ENCODE results near the gene SUPT4H1. TPM values are rescaled to one million over a fixed set of nuclear protein-coding genes. Genes with fewer than 3 reads are reported as not detected.

Gene SUPT4H1
- total and polyA plus RNA-seq, 9 of the 15 experiments (the other 6 are each of a cell fraction or from before 2014, with no cell fraction given), result 62.1 to 320 (median 117) TPM

DNA sequence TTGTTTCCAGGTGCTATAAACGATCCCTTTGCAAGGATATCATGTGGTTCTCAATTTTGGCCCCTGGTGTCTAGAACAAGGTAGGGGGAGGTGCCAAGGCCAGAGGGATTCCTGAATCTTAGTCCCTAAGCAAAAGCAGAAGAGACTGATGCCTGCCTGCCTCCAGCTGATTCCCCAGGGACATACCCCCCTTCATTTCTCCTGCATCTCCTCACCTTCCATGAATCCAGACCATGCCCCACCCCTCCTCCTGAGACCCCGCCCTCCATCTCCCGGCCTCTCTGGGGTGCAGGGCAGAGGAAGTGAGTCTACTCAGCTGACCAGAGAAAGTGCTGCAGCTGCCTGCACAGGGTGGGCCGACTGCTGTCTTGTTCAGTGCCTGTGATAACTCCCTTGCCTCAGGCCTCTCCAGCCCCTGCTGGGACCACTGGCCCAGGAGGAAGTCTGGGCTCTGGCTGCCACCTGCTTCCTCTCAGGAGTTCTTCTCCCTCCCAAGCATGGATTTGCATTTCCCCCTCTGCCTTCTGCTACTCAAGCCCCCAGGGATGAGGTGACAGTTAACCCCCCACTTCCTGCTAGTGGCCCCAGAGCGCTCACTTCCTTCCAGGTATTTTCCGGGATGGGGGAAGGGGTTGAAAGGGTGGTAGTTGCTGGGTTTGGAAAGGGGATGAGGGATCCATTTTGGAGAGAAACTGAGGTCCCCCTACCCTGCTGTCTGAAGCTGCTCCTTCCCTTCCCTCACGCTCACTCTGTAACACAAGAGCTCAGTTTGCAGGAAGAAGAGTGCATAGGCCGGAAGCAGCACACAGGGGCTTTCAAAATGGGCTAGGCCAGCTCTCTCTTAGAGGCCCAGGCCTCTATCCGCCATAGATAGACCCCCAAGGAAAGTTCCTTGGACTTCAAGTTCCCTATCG, 12.9 kb downstream of the SUPT4H1 start (continued):
- TF ChIP-seq, protein P1, sequence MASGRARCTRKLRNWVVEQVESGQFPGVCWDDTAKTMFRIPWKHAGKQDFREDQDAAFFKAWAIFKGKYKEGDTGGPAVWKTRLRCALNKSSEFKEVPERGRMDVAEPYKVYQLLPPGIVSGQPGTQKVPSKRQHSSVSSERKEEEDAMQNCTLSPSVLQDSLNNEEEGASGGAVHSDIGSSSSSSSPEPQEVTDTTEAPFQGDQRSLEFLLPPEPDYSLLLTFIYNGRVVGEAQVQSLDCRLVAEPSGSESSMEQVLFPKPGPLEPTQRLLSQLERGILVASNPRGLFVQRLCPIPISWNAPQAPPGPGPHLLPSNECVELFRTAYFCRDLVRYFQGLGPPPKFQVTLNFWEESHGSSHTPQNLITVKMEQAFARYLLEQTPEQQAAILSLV (tag; IDR thresholded peaks at IDR 0.05), result no peak
- peak; percentile 55 for TF ChIP-seq ETV5 (CRISPR knock-in tag; IDR thresholded peaks at IDR 0.05; ENCODE audit: low read depth)
- TF ChIP-seq TBL1XR1 (IDR thresholded peaks at IDR 0.05; ENCODE audit: low read length in 2 of 2), result peak in 1 of 2 experiments; percentile 26; a peak in 1 of 4 replicates
- TF ChIP-seq JUND (IDR thresholded peaks at IDR 0.05; ENCODE audit: borderline replicate concordance, low read depth, low read length), result no peak
- peak; percentile 28; the same call in 2 of the 3 replicates for TF ChIP-seq JUND (tag; IDR thresholded peaks at IDR 0.05; ENCODE audit: borderline replicate concordance, low read depth, low read length)
- TF ChIP-seq GATAD2B (IDR thresholded peaks at IDR 0.05; ENCODE audit: borderline replicate concordance), result no peak
- TF ChIP-seq ZKSCAN1 (IDR thresholded peaks at IDR 0.05; ENCODE audit: low read depth, low read length), result 0 out of 2 replicates have a peak, but pooled peaks have one; percentile 65
- no peak for TF ChIP-seq FOXJ2 (tag; IDR thresholded peaks at IDR 0.05)
- TF ChIP-seq, protein P2, sequence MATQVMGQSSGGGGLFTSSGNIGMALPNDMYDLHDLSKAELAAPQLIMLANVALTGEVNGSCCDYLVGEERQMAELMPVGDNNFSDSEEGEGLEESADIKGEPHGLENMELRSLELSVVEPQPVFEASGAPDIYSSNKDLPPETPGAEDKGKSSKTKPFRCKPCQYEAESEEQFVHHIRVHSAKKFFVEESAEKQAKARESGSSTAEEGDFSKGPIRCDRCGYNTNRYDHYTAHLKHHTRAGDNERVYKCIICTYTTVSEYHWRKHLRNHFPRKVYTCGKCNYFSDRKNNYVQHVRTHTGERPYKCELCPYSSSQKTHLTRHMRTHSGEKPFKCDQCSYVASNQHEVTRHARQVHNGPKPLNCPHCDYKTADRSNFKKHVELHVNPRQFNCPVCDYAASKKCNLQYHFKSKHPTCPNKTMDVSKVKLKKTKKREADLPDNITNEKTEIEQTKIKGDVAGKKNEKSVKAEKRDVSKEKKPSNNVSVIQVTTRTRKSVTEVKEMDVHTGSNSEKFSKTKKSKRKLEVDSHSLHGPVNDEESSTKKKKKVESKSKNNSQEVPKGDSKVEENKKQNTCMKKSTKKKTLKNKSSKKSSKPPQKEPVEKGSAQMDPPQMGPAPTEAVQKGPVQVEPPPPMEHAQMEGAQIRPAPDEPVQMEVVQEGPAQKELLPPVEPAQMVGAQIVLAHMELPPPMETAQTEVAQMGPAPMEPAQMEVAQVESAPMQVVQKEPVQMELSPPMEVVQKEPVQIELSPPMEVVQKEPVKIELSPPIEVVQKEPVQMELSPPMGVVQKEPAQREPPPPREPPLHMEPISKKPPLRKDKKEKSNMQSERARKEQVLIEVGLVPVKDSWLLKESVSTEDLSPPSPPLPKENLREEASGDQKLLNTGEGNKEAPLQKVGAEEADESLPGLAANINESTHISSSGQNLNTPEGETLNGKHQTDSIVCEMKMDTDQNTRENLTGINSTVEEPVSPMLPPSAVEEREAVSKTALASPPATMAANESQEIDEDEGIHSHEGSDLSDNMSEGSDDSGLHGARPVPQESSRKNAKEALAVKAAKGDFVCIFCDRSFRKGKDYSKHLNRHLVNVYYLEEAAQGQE (IDR thresholded peaks at IDR 0.05; ENCODE audit: borderline replicate concordance), result no peak
- TF ChIP-seq, protein P2 (CRISPR knock-in tag; IDR thresholded peaks at IDR 0.05; ENCODE audit: low read depth), result no peak
- TF ChIP-seq PHF20 (IDR thresholded peaks at IDR 0.05; ENCODE audit: partially characterized antibody), result no peak
- TF ChIP-seq CBX3 (IDR thresholded peaks at IDR 0.05; ENCODE audit: borderline replicate concordance in 1 of 2, low read length in 2 of 2), result no peak
- no peak for TF ChIP-seq ZNF431 (CRISPR knock-in tag; IDR thresholded peaks at IDR 0.05)
- TF ChIP-seq, protein P3, sequence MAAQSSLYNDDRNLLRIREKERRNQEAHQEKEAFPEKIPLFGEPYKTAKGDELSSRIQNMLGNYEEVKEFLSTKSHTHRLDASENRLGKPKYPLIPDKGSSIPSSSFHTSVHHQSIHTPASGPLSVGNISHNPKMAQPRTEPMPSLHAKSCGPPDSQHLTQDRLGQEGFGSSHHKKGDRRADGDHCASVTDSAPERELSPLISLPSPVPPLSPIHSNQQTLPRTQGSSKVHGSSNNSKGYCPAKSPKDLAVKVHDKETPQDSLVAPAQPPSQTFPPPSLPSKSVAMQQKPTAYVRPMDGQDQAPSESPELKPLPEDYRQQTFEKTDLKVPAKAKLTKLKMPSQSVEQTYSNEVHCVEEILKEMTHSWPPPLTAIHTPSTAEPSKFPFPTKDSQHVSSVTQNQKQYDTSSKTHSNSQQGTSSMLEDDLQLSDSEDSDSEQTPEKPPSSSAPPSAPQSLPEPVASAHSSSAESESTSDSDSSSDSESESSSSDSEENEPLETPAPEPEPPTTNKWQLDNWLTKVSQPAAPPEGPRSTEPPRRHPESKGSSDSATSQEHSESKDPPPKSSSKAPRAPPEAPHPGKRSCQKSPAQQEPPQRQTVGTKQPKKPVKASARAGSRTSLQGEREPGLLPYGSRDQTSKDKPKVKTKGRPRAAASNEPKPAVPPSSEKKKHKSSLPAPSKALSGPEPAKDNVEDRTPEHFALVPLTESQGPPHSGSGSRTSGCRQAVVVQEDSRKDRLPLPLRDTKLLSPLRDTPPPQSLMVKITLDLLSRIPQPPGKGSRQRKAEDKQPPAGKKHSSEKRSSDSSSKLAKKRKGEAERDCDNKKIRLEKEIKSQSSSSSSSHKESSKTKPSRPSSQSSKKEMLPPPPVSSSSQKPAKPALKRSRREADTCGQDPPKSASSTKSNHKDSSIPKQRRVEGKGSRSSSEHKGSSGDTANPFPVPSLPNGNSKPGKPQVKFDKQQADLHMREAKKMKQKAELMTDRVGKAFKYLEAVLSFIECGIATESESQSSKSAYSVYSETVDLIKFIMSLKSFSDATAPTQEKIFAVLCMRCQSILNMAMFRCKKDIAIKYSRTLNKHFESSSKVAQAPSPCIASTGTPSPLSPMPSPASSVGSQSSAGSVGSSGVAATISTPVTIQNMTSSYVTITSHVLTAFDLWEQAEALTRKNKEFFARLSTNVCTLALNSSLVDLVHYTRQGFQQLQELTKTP (IDR thresholded peaks at IDR 0.05; ENCODE audit: low read depth in 1 of 2, partially characterized antibody in 2 of 2), result peak in 1 of 2 experiments; percentile 53
